Fibroblast of peridontal ligament (primary cell): ENCODE measurements around the gene CYP2W1.
"Not testable (repeated sequence)": the region's sequence is repeated elsewhere in the genome, so short reads cannot be mapped to it uniquely, and the experiment has no call there.

ENCODE experiments used
- DNase-seq: peaks from one replicate; pipeline ENCODE4 v3.0.0-alpha.2; 2010; ENCODE audit errors: extremely low read depth

Gene CYP2W1

GRCh38 chr7:1028044-1028770, 45.2 kb downstream of the CYP2W1 start:
- DNase-seq: peak; percentile 77

DNA sequence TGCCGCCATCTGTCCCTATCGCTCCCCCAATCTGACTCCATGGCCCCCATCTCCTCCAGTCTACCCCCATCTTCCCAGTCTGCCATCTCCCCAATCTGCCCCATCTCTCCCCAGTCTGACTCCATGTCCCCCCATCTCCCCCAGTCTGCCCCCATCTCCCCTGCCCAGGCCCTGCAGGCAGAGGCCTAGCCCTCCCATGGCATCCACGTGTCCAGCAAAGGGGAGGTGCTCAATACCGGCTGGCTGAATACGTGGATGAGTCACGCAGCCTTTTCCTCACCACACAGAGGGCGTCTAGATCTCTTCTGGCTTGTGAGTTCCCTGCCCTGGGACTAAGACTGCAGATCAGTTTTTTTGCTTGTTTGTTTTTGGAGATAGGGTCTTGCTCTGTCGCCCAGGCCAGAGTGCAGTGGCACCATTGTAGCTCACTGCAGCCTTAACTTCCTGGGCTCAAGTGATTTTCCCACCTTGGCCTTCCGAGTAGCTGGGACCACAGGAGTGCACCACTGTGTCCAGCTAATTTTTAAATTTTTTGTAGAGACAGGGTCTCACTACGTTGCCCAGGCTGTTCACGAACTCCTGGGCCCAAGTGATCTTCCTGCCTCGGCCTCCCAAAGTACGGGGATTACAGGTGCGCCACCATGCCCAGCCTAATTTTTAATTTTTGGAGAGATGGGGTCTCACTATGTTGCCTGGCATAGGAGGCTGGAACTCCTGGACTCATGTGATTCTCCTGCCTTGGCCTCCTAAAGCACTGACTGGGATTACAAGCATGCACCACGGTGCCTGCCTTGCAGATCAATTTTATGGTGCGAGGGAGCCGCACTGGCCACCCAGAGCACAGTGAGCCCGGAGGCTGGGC, 46.0 kb downstream of the CYP2W1 start:
- DNase-seq: peak; percentile 92

DNA sequence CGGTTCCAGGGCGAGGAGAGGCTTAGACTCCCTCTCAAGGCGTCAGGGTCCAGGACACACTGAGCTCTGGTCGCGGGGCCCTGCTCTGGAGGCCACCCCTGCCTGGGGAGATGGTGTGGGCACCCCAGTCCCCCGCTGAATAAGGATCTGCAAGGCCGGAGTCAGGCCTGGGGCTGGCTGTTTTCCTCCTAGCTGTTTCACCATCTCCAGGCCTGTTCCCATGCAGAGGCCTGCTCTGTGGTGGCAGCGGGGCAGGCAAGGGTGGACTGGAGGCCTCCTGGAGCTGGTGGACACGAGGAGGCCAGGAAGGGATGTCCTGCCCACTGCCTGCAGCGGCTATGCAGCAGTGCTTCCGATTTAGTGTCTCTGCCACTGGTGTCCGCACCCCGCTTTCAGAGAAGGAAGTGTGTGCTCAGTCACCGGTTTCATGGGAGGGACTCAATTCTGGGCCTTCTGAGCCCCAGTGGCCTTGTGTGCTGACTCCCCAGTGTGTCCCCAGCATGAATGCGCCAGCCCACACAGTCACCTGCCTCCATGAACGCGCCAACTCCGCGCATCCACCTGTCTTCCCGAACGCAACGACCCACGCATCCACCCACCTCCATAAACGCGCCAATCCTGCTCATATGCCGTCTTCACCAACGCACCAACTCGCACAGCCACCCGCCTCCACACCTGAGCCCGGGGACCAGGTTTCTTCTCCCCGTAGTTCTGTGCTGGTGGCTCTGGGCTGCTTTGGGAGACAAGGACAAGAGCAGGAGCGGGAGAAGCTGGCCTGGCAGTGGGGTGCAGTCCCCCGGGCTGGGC, 46.9 kb downstream of the CYP2W1 start:
- DNase-seq: no peak

GRCh38 chr7:1030444-1031070, 47.6 kb downstream of the CYP2W1 start:
- DNase-seq: no peak

DNA sequence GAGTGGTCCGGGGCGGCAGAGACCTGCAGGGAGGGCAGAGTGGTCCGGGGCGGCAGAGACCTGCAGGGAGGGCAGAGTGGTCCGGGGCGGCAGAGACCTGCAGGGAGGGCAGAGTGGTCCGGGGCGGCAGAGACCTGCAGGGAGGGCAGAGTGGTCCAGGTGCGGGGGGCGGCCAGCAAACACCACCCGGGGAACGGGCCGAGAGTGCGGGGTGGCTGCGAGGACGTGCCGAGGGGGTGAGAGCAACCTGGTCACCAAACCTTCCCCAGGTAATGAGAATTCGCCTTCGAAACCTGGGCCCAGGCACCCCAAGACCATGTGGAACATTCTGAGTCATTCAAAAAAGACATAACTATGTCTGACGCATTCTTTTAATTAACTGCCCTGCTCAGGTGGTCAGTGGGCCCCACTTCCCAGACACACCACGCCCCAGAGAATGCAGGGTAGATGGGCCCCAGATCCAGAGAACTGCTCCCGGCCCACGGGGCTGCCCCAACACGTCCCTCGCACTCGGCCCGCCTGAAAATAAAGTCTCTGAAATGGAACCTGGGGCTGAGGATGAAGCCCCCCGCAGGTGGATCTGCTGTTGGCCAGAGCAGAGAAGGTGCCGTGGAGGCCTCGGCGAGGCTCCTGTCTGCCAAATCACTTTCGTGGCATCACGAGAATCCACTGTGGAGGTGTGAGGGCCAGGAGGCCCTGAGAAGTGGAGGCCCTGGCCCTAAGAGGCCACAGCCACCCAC, 48.9 kb downstream of the CYP2W1 start:
- DNase-seq: no peak

DNA sequence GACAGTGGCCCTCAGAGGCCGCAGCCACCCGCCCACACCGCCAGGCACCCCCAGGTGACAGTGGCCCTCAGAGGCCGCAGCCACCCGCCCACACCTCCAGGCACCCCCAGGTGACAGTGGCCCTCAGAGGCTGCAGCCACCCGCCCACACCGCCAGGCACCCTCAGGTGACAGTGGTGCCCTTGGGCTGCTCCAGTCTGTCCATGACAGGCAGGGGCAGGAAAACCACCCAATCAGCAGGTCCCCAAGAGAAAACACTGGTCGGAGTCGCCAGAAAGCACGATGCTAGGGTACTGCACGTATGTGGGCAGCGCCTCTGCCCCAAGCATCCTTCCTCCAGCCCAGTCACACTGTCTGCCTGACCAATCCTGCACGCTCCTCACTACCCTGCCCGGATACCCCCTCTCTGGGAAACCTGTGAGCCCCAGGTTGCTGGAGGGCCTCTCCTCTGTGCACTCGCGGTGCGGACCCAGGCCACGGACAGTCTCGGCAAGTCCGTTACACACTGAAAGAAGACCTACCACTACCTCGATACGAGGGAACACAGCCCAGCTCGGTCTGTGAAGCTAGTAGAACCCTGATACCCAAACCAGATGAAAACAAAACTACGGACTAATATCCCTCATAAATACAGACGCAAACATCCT, 49.7 kb downstream of the CYP2W1 start:
- DNase-seq: no peak

- no peak for DNase-seq
These were observed 50.7 kb downstream of the CYP2W1 start for GRCh38 chr7:1033546-1034145.

DNA sequence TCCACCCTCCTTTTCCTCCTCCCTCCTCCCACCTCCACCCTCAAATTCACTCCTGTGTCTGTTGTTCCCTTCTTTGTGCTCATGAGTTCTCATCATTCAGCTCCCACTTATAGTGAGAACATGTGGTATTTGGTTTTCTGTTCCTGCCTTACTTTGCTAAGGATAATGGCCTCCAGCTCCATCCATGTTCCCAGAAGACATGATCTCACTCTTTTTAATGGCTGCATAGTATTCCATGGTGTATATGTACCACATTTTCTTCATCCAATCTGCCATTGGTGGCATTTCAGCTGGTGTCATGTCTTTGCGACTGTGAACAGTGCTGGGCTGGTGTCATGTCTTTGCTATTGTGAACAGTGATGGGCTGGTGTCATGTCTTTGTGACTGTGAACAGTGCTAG, 51.8 kb downstream of the CYP2W1 start:
- not testable (repeated sequence) for DNase-seq

DNA sequence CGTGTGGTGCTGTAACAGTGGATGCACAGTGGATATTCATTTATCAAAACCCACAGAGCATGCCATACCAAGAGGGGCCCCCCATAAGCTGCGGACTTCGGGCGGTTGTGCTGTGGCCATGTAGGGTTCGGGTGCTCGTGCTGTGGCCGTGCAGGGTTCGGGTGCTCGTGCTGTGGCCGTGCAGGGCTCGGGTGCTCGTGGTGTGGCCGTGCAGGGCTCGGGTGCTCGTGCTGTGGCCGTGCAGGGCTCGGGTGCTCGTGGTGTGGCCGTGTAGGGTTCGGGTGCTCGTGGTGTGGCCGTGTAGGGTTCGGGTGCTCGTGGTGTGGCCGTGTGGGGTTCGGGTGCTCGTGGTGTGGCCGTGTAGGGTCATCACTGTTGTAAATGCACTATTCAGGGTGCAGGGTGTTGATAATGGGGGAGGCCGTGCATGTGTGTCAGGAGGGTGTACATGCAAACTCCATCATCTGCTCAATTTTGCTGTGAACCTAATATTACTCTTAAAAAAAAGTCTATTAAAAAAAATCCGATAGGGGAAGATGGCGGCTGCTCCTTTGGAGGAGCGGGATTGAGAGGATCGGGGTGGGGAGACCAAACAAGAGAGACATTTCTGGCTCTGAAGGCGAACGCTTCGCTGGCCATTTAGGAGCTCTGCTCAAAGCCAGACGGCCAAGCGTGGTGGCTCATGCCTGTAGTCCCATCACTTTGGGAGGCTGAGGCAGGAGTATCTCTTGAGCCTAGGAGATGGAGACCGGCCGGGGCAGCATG, 53.4 kb downstream of the CYP2W1 start:
- not testable (repeated sequence) for DNase-seq
